Karpas-422 (cell line): Measurements from ENCODE around the gene SEMA4B. TPM values are rescaled to one million over a fixed set of nuclear protein-coding genes. Genes with fewer than 3 reads are reported as not detected.
"Not testable (repeated sequence)": the region's sequence is repeated elsewhere in the genome, so short reads cannot be mapped to it uniquely, and the experiment has no call there.

Experiments used
- DNase-seq: peaks from one replicate; pipeline ENCODE4 v3.0.0-alpha.2; 2015
- H2AFZ ChIP-seq: fragments of 200-600 bp; sonication (generic); 2 replicates; pipeline ENCODE4 v1.6.1; 2014; ENCODE audit warnings: antibody characterized with exemption, low read length, mixed read lengths
- H3K27ac ChIP-seq: fragments of 200-600 bp; sonication (generic); 2 replicates; pipeline ENCODE4 v1.5.1; 2014; ENCODE audit warnings: mild to moderate bottlenecking, low read length, moderate library complexity
- H3K27me3 ChIP-seq: fragments of 200-600 bp; sonication (generic); 2 replicates; pipeline ENCODE4 v1.6.1; 2014; ENCODE audit warnings: low read length, mixed read lengths
- H3K36me3 ChIP-seq: fragments of 200-600 bp; sonication (generic); 2 replicates; pipeline ENCODE4 v1.6.1; 2014; ENCODE audit warnings: low read length, mixed read lengths; ENCODE audit not compliant: insufficient read depth
- H3K4me1 ChIP-seq: fragments of 200-600 bp; sonication (generic); 2 replicates; pipeline ENCODE4 v1.6.1; 2014; ENCODE audit warnings: mild to moderate bottlenecking, low read length, mixed read lengths
- H3K4me2 ChIP-seq: fragments of 200-600 bp; sonication (generic); 2 replicates; pipeline ENCODE4 v1.6.1; 2014; ENCODE audit warnings: low read length, low read depth, mild to moderate bottlenecking; ENCODE audit not compliant: poor library complexity, severe bottlenecking
- H3K4me3 ChIP-seq: fragments of 200-600 bp; sonication (generic); 2 replicates; pipeline ENCODE4 v1.5.1; 2014; ENCODE audit warnings: mild to moderate bottlenecking, antibody characterized with exemption, low read length, mixed read lengths
- H3K79me2 ChIP-seq: fragments of 200-600 bp; sonication (generic); 2 replicates; pipeline ENCODE4 v1.6.1; 2014; ENCODE audit warnings: mild to moderate bottlenecking, low read length, mixed read lengths
- H3K9ac ChIP-seq: fragments of 200-600 bp; sonication (generic); 2 replicates; pipeline ENCODE4 v1.6.0; 2014; ENCODE audit warnings: low read length
- H3K9me2 ChIP-seq: fragments of 200-600 bp; sonication (generic), shearing (Covaris generic); replicated peaks from 2 replicates; pipeline ENCODE4 v1.6.0; 2014; ENCODE audit warnings: mild to moderate bottlenecking, low read length, moderate library complexity; ENCODE audit not compliant: insufficient read depth
- H3K9me3 ChIP-seq: fragments of 300-700, 200-600 bp; sonication (generic); 2 replicates; pipeline ENCODE4 v1.6.1; 2014; ENCODE audit warnings: low read length, mixed read lengths
- H4K20me1 ChIP-seq: fragments of 200-600 bp; sonication (generic); 2 replicates; pipeline ENCODE4 v1.6.1; 2014; ENCODE audit warnings: mild to moderate bottlenecking, antibody characterized with exemption, low read length, low read depth; ENCODE audit not compliant: insufficient read depth
- total RNA-seq: library from RNA; depleted of rRNA; stranded (reverse); fragments of >200 nt; shearing (Covaris generic); gene quantifications from 2 replicates; pipeline ENCODE4 v1.2.3, GENCODE V29; 2014; ENCODE audit warnings: low replicate concordance

The SEMA4B gene
- total RNA-seq, 1 experiment from 2014 or later, result 65.1 TPM

DNA sequence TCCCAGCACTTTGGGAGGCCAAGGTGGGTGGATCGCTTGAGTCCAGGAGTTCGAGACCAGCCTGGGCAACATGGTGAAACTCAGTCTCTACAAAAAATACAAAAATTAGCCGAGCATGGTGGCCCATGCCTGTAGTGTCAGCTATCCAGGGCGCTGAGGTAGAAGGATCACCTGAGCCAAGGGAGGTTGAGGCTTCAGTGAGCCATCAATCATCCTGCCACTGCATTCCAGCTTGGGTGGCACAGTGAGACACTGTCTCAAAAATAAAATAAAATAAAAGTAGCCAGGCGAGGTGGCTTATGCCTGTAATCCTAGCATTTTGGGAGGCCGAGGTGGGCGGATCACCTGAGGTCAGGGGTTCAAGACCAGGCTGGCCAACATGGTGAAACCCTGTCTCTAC lies 13.1 kb upstream of the SEMA4B start:
- not testable (repeated sequence) for H2AFZ ChIP-seq, H4K20me1 ChIP-seq, H3K27me3 ChIP-seq, H3K36me3 ChIP-seq, H3K4me3 ChIP-seq, H3K27ac ChIP-seq, DNase-seq, H3K9ac ChIP-seq, H3K9me2 ChIP-seq, H3K9me3 ChIP-seq, H3K4me2 ChIP-seq
- peaks cover 76% of the 10 kb centered on the region for H3K4me1 ChIP-seq
- H3K79me2 ChIP-seq, result peaks cover 20% of the 10 kb centered on the region

DNA sequence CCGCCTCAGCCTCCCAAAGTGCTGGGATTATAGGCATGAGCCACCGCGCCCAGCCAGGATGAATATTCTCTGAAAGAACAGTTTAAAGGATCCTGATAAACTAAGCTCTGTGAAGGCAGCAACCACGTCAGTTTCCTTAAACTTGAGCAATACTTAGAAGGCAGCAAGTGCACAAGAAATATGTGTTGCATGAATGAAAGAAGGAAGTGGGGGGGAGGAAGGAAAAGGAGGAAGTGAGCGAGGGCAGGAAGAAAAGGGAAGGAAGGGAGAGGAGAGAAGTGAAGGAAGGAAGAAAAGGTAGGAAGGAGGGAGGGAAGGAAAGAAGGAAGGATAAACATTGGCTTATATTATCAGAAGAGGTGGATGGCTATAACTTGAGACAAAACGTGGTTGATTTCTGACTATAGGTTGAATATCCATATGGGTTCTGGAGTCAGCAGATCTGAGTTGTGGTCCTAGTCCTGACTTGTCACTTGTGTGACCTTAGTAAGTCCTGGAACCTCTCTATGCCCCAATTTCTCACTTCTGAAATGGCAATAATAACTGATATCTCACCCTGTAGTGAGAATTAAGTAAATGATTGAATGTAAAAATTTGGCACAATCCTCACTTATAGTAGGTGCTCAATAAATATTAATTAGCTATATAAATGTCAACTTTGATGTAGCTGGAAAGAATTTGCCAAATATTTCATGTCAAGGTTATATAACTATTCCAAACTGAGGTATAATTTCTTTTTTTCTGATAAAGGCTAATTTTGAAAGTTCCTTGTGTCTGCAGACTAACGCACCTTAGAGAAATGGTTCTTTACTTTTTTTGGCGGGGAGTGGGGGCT lies 12.0 kb upstream of the SEMA4B start:
- Histone ChIP-seq H3K9me3 (no peaks in the 10 kb centered on the region), H3K4me1 (peaks cover 77% of the 10 kb centered on the region), H2AFZ (peak overlapping the region; percentile 11; the same call in 1 of the 2 replicates), H3K79me2 (peaks cover 25% of the 10 kb centered on the region), H3K9me2 (no peaks in the 10 kb centered on the region), H3K36me3 (no peaks in the 10 kb centered on the region), H3K27ac (peak overlapping the region; percentile 97), H3K4me3 (peak overlapping the region; percentile 48; the same call in 1 of the 2 replicates), H3K9ac (peak overlapping the region; percentile 68), H4K20me1 (no peaks in the 10 kb centered on the region), H3K27me3 (no peaks in the 10 kb centered on the region), H3K4me2 (peak overlapping the region; percentile 69)
- peak; percentile 55 for DNase-seq

DNA sequence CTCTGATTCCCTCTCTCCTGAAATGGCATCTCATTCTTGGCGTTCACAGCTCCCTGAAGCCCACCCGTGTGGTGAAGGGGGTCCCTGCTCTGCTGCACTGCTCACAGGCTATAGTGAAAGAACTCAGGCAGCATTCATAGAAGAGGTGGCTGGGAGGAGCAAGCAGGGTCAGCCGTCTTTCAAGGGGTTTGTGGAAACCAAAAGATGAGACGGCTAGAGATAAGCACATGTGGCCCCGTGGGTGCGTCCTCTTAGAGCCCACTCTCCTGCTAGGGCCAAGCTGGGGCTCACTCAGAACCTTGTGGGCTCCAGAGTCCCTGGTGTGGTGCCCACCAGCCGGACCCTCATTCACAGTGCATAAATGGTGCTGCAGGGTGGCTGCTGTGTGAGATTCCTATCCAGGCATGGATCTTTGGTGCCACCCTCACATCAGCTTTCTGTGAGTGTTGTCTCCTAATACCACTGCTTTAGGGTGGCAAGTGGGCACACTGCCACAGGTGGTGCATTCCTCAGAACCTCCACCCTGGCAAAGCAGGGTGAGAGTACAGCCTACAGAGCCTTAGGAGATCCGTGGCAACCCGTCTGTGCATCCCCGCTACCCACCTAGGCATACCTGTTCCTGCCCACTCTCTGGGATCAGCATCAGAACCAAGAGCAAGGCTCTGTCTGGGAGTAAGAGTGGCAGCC lies 11.2 kb upstream of the SEMA4B start:
- peak overlapping the region; percentile 11; the same call in 1 of the 2 replicates for H2AFZ ChIP-seq
- H3K27ac ChIP-seq, result peak overlapping the region; percentile 97
- H3K4me3 ChIP-seq, result peak overlapping the region; percentile 48; the same call in 1 of the 2 replicates
- H3K27me3 ChIP-seq, result no peaks in the 10 kb centered on the region
- peak; percentile 59 for DNase-seq
- no peaks in the 10 kb centered on the region for H4K20me1 ChIP-seq
- H3K4me2 ChIP-seq, result peak overlapping the region; percentile 69
- H3K9me2 ChIP-seq, result no peaks in the 10 kb centered on the region
- peaks cover 78% of the 10 kb centered on the region for H3K4me1 ChIP-seq
- H3K79me2 ChIP-seq, result peaks cover 25% of the 10 kb centered on the region
- H3K9me3 ChIP-seq, result no peaks in the 10 kb centered on the region
- H3K9ac ChIP-seq, result peak overlapping the region; percentile 68
- no peaks in the 10 kb centered on the region for H3K36me3 ChIP-seq

DNA sequence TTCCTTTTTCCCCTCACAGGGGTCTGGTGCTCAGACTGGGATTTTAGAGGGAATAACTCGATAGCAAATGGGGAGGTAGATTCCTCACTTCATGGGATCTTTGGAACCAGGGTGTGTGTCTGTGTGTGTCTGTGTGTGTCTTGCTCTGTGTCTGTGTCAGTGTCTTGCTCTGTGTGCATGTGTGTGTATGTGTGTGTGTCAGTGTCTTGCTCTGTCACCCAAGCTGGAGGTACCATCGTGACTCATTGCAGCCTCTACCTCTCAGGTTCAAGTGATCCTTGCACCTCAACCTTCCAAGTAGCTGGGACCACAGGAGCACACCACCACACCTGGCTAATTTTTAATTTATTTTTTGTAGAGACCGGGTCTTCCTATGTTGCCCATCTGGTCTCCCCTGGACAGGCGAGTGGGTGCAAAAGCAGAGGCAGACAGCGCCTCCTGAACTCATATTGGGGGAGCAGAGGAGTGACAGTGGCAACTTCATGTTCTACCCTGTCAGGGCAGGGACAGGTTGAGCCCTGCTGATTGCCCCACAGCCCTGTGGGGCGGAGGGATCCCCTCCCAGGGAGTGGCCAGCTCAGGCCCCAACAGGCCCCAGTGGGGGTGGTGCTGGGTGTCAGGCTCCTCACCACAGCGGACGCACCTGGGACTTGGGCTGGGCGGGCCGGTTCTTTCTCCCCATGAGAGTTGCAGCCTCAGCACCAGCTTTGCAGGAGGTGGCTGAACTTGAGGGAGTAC lies 10.4 kb upstream of the SEMA4B start:
- H3K4me2 ChIP-seq, result peak overlapping the region; percentile 69
- H3K27ac ChIP-seq, result peak overlapping the region; percentile 97
- H3K36me3 ChIP-seq, result no peaks in the 10 kb centered on the region
- no peak overlapping the region for H2AFZ ChIP-seq
- H3K27me3 ChIP-seq, result no peaks in the 10 kb centered on the region
- H3K4me1 ChIP-seq, result peaks cover 76% of the 10 kb centered on the region
- H3K79me2 ChIP-seq, result peaks cover 25% of the 10 kb centered on the region
- H3K9me2 ChIP-seq, result no peaks in the 10 kb centered on the region
- H3K9me3 ChIP-seq, result no peaks in the 10 kb centered on the region
- H3K9ac ChIP-seq, result peak overlapping the region; percentile 68
- peak; percentile 94 for DNase-seq
- no peaks in the 10 kb centered on the region for H4K20me1 ChIP-seq
- H3K4me3 ChIP-seq, result peak overlapping the region; percentile 48

DNA sequence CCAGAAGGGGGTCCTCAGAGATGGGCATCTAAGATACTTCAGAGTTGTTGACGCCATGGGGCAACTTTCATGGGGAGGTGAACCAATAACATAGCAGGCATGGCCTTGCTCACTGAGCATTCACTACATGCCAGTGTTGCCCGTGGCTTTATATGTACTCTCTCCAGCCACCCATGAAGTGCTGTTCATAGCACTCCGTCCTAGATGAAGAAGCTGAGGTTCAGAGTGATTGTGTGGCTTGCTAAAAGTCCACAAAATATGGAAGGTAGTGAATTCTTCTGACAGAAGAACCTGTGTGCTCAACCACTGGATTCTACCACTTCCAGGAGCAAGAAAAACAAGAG lies 9.8 kb upstream of the SEMA4B start:
- peaks cover 21% of the 10 kb centered on the region for H3K79me2 ChIP-seq
- H3K4me3 ChIP-seq, result peak overlapping the region; percentile 48
- H3K27ac ChIP-seq, result peak overlapping the region; percentile 97

DNA sequence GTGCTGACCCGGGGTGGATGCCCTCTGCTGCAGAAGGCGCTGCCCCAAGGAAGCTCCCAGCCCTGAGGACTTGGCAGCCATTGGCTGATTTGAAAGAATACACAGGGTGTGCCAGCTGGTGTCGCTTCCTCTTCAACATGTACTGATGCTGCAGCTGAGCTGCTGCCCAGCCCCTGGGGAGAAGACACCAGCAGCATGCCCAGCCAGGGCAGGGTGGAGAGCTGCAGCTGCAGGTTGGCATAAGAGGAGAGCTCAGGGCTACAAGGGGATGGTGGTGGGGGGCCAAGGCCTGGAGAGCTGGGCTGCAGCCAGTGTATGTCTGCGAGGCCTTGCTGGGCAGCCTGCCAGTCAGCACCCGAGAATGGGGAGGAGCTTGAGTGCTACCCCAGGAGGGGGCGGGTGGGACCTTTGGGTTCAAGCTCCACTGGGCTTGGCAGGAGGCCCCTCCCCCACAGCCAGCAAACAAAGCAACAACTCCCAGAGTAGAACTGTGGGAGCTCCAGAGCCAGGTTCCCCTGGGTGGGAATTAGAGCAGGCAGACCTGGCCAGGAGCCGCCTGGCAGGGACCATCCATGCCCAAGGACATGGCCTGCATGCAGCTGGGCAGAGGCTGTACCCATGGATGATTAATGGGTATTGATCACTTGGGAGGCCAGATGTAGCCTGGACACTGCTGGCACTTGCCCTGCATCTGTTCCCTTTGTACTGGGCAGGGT lies 9.2 kb upstream of the SEMA4B start:
- DNase-seq, result peak; percentile 92
- no peak overlapping the region for H2AFZ ChIP-seq
- peak overlapping the region; percentile 68 for H3K9ac ChIP-seq
- H3K4me1 ChIP-seq, result peaks cover 68% of the 10 kb centered on the region
- no peaks in the 10 kb centered on the region for H3K9me2 ChIP-seq
- no peaks in the 10 kb centered on the region for H3K9me3 ChIP-seq
- H4K20me1 ChIP-seq, result no peaks in the 10 kb centered on the region
- H3K27ac ChIP-seq, result peak overlapping the region; percentile 97
- H3K27me3 ChIP-seq, result no peaks in the 10 kb centered on the region
- H3K4me2 ChIP-seq, result peak overlapping the region; percentile 69
- peak overlapping the region; percentile 48 for H3K4me3 ChIP-seq
- H3K36me3 ChIP-seq, result no peaks in the 10 kb centered on the region
- peaks cover 19% of the 10 kb centered on the region for H3K79me2 ChIP-seq

More for the DNA sequence above, 9.8 kb upstream of the SEMA4B start:
- Histone ChIP-seq H3K9ac (peak overlapping the region; percentile 68), H3K9me3 (no peaks in the 10 kb centered on the region), H3K27me3 (no peaks in the 10 kb centered on the region), H3K4me2 (peak overlapping the region; percentile 69), H3K9me2 (no peaks in the 10 kb centered on the region), H3K36me3 (no peaks in the 10 kb centered on the region), H2AFZ (no peak overlapping the region), H3K4me1 (peaks cover 70% of the 10 kb centered on the region), H4K20me1 (no peaks in the 10 kb centered on the region)
- DNase-seq, result no peak

DNA sequence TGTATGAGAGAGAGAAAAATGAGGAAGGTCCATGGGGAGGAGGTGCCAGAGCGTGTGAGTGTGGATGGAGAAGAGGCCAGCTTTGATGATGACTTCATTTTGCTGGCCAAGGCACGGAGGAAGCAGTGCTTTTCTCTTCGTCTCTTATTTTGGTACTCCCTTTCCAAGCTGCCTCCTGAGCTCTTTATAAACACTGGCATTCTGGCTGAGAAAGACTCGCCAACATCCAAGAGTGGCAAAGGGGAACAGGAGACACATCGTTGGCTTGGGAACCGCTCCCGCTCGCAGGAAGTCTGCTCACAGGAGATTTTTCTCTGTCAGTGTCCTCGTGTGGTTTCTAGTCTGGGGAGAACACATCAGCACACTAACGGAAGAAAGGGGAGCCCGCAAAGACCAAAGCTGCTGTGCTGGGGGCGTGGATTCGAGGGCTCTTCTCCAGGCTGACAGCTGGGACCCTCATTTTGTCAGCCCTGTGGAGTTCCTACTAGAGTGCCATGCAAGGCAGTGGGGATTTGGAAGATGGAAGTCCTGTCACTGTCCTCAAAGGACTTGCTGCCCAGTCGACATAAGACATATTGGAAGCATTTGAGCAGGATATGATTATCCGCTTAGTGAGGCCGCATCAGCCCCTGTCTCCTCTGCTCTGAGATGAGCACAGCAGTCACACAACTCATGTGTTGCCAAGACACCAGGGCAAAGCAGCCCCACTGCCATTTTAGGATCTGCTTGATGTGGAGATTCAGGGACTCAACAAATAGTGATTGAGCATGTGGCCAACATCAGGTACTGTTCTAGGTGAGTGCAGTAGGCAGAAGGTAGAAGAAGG lies 8.0 kb upstream of the SEMA4B start:
- Histone ChIP-seq H4K20me1 (no peaks in the 10 kb centered on the region), H3K4me3 (peak overlapping the region; percentile 48; the same call in 1 of the 2 replicates), H3K9me3 (no peaks in the 10 kb centered on the region), H3K36me3 (no peaks in the 10 kb centered on the region), H3K79me2 (peaks cover 13% of the 10 kb centered on the region), H3K27me3 (no peaks in the 10 kb centered on the region), H3K4me1 (peaks cover 63% of the 10 kb centered on the region), H3K9me2 (no peaks in the 10 kb centered on the region), H3K9ac (peak overlapping the region; percentile 68), H3K27ac (peak overlapping the region; percentile 97), H2AFZ (no peak overlapping the region), H3K4me2 (peak overlapping the region; percentile 69)
- no peak for DNase-seq
